SK-N-MC (cell line): ENCODE data around the gene UQCC2.

Experiments used
- EZH2 ChIP-seq: fragments of 200-600 bp; sonication (generic); IDR thresholded peaks from one replicate; pipeline ENCODE4 v1.6.1; 2017; ENCODE audit warnings: antibody characterized with exemption
- FOXP2 ChIP-seq: optimal IDR thresholded peaks from 2 replicates; pipeline ENCODE3; 2011; ENCODE audit warnings: mild to moderate bottlenecking, moderate library complexity; ENCODE audit not compliant: insufficient read depth; ENCODE audit errors: extremely low read length, control extremely low read depth
- POLR2AphosphoS5 ChIP-seq: IDR thresholded peaks from 2 replicates; pipeline ENCODE4 v1.6.1; 2012; ENCODE audit warnings: mild to moderate bottlenecking, low read depth, low read length, borderline replicate concordance

DNA sequence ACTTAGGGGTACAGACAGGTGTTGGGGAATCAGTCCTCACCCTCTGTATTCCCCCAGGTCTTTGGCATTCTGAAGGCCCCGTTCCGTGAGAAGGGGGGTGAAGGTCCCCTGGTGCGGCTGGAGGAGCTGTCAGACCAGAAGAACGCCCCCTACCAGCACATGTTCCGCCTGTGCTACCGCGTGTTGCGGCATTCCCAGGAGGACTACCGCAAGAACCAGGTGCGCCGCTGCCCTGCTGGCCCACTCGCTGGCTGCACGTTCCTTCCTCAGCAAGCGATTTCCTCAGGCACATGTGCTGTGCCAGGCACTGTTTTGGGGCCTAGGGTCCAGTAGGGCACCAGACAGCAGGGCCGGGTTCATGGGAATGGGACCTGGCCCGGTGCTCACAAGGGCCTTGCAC lies 44.4 kb downstream of the UQCC2 start:
- TF ChIP-seq POLR2AphosphoS5 (no peak), EZH2 (no peak), FOXP2 (no peak)
